ENCODE data around the gene MUC20. TPM values are rescaled to one million over a fixed set of nuclear protein-coding genes. Genes with fewer than 3 reads are reported as not detected.
"Not testable (repeated sequence)": the region's sequence is repeated elsewhere in the genome, so short reads cannot be mapped to it uniquely, and the experiment has no call there.

Gene MUC20
- total and polyA plus RNA-seq, 2 of the 8 experiments (the other 6 are each of a cell fraction or from before 2014, with no cell fraction given), result 0.24 to 0.26 TPM

- WGBS, 2 experiments (ENCODE audit: extremely low coverage in 1 of 2, insufficient coverage in 1 of 2, insufficient read length in 1 of 2, insufficient replicate concordance in 2 of 2, low coverage in 1 of 2, low lambda C conversion rate in 2 of 2, missing lambda C conversion rate in 1 of 2), result 73% methylated on average over 9 of the region's 15 CpGs; no CpG with 5 or more reads in 1 of the 2 experiments
- H3K4ac ChIP-seq (replicated peaks; ENCODE audit: insufficient read length, low read depth, low read length), result not testable (repeated sequence)
- H3K36me3 ChIP-seq (ENCODE audit: control insufficient read depth in 2 of 4, insufficient read depth in 4 of 4, low read length in 3 of 4), result peaks cover 0 to 22% (median 10%) of the 10 kb centered on the region in 4 experiments; a peak in 5 of 8 replicates
Measured at GRCh38 chr3:195687209-195687760, 33.5 kb upstream of the MUC20 start.

More at GRCh38 chr3:195687209-195687760, 33.5 kb upstream of the MUC20 start:
- not testable (repeated sequence) for H3K23me2 ChIP-seq (ENCODE audit: low read depth, low read length); H3K23ac ChIP-seq (ENCODE audit: insufficient read length); H3K27me3 ChIP-seq (replicated peaks in 1 of 4; ENCODE audit: control insufficient read depth in 3 of 4, extremely low read depth in 1 of 4, insufficient read depth in 3 of 4, low read length in 3 of 4); H3K4me1 ChIP-seq (replicated peaks in 1 of 4; ENCODE audit: control insufficient read depth in 3 of 4, insufficient read depth in 4 of 4, low read length in 3 of 4); H3K9ac ChIP-seq (replicated peaks in 1 of 4; ENCODE audit: extremely low read depth in 1 of 4, low read depth in 3 of 4, low read length in 3 of 4); H2BK20ac ChIP-seq (ENCODE audit: low read length); H3K18ac ChIP-seq (ENCODE audit: extremely low read depth, low read length); H3K4me2 ChIP-seq (ENCODE audit: insufficient read depth in 1 of 2, low read depth in 2 of 2, low read length in 2 of 2); H4K5ac ChIP-seq (ENCODE audit: insufficient read length, low read depth, low read length); H3K27ac ChIP-seq (ENCODE audit: low read depth, low read length); H3K4me3 ChIP-seq (ENCODE audit: extremely low read depth in 1 of 4, insufficient read depth in 2 of 4, low read depth in 3 of 4, low read length in 4 of 4); H2BK12ac ChIP-seq (ENCODE audit: low read depth, low read length); H2BK5ac ChIP-seq (ENCODE audit: low read depth, low read length); FAIRE-seq; H2AK5ac ChIP-seq (ENCODE audit: low read depth, low read length); H3K56ac ChIP-seq (replicated peaks; ENCODE audit: insufficient read length, low read depth, low read length); DNase-seq (ENCODE audit: low read depth in 1 of 2, low spot score in 2 of 2); H2BK15ac ChIP-seq (ENCODE audit: low read length); H2AFZ ChIP-seq (ENCODE audit: low read length); H4K8ac ChIP-seq (ENCODE audit: extremely low read depth, insufficient read depth, low read length); H4K91ac ChIP-seq (replicated peaks; ENCODE audit: insufficient read length, low read length); H3K14ac ChIP-seq (ENCODE audit: insufficient read length); H3K79me2 ChIP-seq (ENCODE audit: control insufficient read depth in 1 of 2, insufficient read depth in 2 of 2, low read length in 2 of 2); H4K20me1 ChIP-seq (replicated peaks in 1 of 2; ENCODE audit: control insufficient read depth in 1 of 2, insufficient read depth in 2 of 2, low read length in 2 of 2); H3K79me1 ChIP-seq (ENCODE audit: low read depth, low read length); H3K9me3 ChIP-seq (ENCODE audit: insufficient read depth in 2 of 2, low read depth in 1 of 2, low read length in 1 of 2); H2BK120ac ChIP-seq (replicated peaks; ENCODE audit: low read depth, low read length)
- POLR2A ChIA-PET (ENCODE audit: partially characterized antibody), result interaction anchor here (0.7 kb wide), 1 partner anchor 12 kb away, joined by 3 read pairs; no protein-coding TSS in a partner anchor
- CTCF ChIA-PET (ENCODE audit: partially characterized antibody), result interaction anchor here (0.7 to 1.1 kb wide), 3 partner anchors 163 to 275 kb away, joined by 3 to 5 read pairs (median 3); no protein-coding TSS in a partner anchor

Data from H1 (cell line).